Fibroblast of the aortic adventitia (primary cell): ENCODE data around the gene TMEM232. TPM values are rescaled to one million over a fixed set of nuclear protein-coding genes. Genes with fewer than 3 reads are reported as not detected.

Experiments used
- DNase-seq: peaks from one replicate; pipeline ENCODE4 v3.0.0-alpha.2; 2010; ENCODE audit warnings: low read depth
- H3K4me3 ChIP-seq: 2 replicates; pipeline ENCODE4 v1.5.1; 2011; ENCODE audit warnings: low read depth, mild to moderate bottlenecking, control low read depth, low read length, moderate library complexity
- small RNA-seq: library from RNA; depleted of rRNA; stranded (forward); fragments of <200 nt; gene quantifications from one replicate; pipeline ENCODE3, GENCODE V24; 2012
- total RNA-seq: library from RNA; depleted of rRNA; stranded (reverse); fragments of >200 nt; gene quantifications from 2 replicates; pipeline ENCODE4 v1.2.3, GENCODE V29; 2012; ENCODE audit warnings: low replicate concordance
- TF ChIP-seq, protein P1 (sequence below): IDR thresholded peaks from 2 replicates; pipeline ENCODE4 v1.5.1; 2011; ENCODE audit warnings: mild to moderate bottlenecking, low read length, control low read depth, inconsistent platforms; ENCODE audit not compliant: insufficient read depth

TMEM232 gene
- total RNA-seq, 1 donor: 4.7 TPM

DNA sequence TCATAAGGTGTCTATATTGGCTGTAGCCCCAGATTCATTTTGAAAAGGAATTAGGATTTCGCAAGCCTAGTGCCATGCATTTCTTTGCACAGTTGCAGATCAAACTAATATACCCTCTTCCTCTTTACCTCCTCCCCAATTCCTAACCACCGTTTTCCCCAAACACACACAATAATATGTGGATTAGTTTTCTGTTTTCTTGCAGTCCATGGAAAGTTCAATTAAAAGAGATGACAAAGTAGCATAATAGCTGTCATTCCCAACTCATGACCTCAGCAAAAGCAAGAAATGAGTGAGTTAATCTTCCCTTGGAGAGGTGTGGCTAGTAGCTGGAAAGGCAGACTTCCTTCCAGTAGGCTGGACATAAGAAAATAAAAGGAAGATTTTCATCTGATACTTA, 349.1 kb downstream of the TMEM232 start:
- TF ChIP-seq, protein P1, sequence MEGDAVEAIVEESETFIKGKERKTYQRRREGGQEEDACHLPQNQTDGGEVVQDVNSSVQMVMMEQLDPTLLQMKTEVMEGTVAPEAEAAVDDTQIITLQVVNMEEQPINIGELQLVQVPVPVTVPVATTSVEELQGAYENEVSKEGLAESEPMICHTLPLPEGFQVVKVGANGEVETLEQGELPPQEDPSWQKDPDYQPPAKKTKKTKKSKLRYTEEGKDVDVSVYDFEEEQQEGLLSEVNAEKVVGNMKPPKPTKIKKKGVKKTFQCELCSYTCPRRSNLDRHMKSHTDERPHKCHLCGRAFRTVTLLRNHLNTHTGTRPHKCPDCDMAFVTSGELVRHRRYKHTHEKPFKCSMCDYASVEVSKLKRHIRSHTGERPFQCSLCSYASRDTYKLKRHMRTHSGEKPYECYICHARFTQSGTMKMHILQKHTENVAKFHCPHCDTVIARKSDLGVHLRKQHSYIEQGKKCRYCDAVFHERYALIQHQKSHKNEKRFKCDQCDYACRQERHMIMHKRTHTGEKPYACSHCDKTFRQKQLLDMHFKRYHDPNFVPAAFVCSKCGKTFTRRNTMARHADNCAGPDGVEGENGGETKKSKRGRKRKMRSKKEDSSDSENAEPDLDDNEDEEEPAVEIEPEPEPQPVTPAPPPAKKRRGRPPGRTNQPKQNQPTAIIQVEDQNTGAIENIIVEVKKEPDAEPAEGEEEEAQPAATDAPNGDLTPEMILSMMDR: no peak
- no peak for DNase-seq
- no peak overlapping the region for H3K4me3 ChIP-seq

DNA sequence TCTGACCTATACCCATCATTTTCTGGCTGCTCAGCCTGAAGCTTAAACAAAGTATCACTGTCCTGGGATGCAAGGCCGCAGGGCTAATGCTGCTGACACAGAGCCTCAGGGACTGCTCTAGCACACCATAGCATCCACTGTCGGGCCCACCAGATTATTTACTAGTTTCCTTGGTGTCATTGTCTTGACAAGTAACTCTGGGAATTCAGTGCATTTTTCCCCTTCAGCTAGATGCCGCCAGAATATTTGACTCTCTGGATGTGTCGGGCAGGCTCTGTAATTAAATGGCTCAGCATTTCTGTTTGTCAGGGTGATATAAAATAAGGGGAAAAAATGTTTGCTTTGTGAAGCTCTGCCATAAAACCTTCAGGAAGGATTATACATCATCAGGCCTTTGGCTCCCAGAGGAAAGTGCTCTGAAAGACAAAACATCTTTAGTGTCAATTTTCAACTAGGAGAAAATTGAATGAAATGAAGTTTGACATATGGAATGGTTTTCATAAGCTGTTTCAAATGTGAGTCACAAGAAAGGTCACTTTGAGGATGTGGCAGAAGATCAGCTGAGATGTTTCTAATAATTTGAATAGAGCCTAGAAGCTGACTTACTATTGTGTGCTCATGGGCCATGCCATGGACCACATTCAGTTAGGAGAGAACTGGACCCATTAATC, 350.1 kb downstream of the TMEM232 start:
- DNase-seq: no peak
- no peak overlapping the region for H3K4me3 ChIP-seq
- TF ChIP-seq, protein P1: no peak

DNA sequence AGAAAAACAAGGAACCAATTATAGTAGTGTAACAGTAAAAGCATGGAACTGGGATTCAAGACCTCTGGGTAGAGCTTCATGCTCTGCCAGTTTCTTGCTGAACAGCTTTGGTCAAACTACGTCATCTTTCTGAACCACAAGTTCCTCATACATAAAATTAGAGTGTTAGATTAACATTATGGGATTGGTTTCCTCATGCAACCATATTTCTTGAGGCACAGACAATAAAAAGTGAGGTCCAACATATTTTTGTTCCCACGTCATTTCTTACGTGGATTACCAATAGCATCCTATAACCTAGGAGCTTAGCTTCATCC, 354.8 kb downstream of the TMEM232 start:
- H3K4me3 ChIP-seq: no peak overlapping the region
- DNase-seq: no peak
- TF ChIP-seq, protein P1: no peak

DNA sequence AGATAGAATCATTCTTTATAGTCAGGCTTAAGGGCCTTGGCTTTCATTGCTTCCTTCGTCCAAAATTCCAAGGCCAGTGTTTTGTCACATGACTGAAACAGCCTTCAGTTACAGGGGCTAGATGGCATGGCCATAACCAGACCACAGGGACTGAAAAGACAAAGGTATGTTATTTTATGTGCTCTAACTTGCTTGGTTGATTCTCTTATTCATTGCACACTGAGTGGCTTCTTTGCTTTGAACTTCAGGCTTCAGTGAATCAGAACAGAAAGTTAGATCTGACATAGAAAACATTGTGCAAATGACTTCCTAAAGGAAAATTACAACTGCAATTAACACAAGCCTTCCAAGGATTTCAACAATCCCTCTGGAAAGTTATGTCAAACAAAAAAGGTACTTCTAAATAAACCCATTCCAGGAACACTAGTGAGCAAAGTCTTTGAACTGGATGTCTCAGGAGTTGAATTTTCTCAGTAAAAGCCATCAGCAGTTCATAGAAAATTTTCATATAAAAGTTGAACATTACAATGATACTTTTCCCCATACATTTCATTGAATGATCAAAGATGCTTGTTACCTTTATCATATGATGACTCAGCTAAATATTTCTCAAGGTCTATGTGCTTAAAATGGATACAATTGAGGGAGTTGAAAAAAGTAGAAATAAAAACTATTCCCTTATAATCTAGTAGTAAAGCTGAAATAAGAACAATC, 355.3 kb downstream of the TMEM232 start:
- no peak overlapping the region for H3K4me3 ChIP-seq
- no peak for DNase-seq
- TF ChIP-seq, protein P1: no peak

Small RNAs within 50 kb of the gene (small RNA-seq; reads per million reads assigned to genes)
- gene MIR548F3 (not detected), gene RF00432 (not detected)

Other genes with a start within 250 kb of the TMEM232 start
- gene SLC25A46, start 12.3 kb upstream of the TMEM232 start, total RNA-seq: 77.6 and 102 TPM in 2 replicates